GM12874 (cell line): ENCODE data around the gene ZNF808.

ENCODE experiments used
- CTCF ChIP-seq: IDR thresholded peaks from 2 replicates; pipeline ENCODE4 v1.5.1; 2011; ENCODE audit warnings: low read depth, mild to moderate bottlenecking, control low read depth, low read length, moderate library complexity; ENCODE audit not compliant: insufficient read depth

ZNF808 gene

GRCh38 chr19:52527134-52527955 is at the start of gene ZNF808:
Gene ZNF808 (plus strand): TSS chr19:52527668. CDS start chr19:52543285, 15,617 bp downstream.
- TF ChIP-seq CTCF = peak; percentile 59

GRCh38 chr19:52492201-52492993 is 35.1 kb upstream of the ZNF808 start:
- TF ChIP-seq CTCF = no peak

GRCh38 chr19:52492994-52493470 is 34.4 kb upstream of the ZNF808 start:
- no peak for TF ChIP-seq CTCF

- no peak for TF ChIP-seq CTCF
These were observed 33.0 kb upstream of the ZNF808 start for GRCh38 chr19:52494518-52494917.

- no peak for TF ChIP-seq CTCF
These were observed 28.9 kb upstream of the ZNF808 start for GRCh38 chr19:52498571-52498970.

- TF ChIP-seq CTCF = no peak
These were observed 20.2 kb upstream of the ZNF808 start for GRCh38 chr19:52507266-52507665.

GRCh38 chr19:52516191-52516590 is 11.3 kb upstream of the ZNF808 start:
- no peak for TF ChIP-seq CTCF
